A673 (cell line): ENCODE results near the gene TEX55. TPM values are rescaled to one million over a fixed set of nuclear protein-coding genes. Genes with fewer than 3 reads are reported as not detected.

Experiments
- BruUV-seq: library from RNA; stranded (reverse); fragments of 400-500 nt; replicated peaks from 2 replicates; lab custom pipeline; 2021; lab: Mats Ljungman, UMichigan
- CTCF ChIA-PET: fragments of 300-600 bp; sonication (Branson Sonifier 250); formaldehyde crosslinking; loops from one replicate; lab custom pipeline; 2022; ENCODE audit warnings: antibody characterized with exemption; lab: Charles Lee
- POLR2A ChIA-PET: fragments of 300-600 bp; sonication (Branson Sonifier 250); formaldehyde crosslinking; loops from one replicate; lab custom pipeline; 2022; ENCODE audit warnings: antibody characterized with exemption; ENCODE audit not compliant: low non-redundant PET; lab: Charles Lee
- DNase-seq: peaks from one replicate; pipeline ENCODE4 v3.0.0-alpha.2; 2015; ENCODE audit warnings: low spot score
- H3K27ac ChIP-seq: fragments of 200-600 bp; sonication (generic); 2 replicates; pipeline ENCODE4 v1.5.1; 2016; ENCODE audit warnings: mixed run types, low read depth, mild to moderate bottlenecking, mixed read lengths, antibody characterized with exemption, low read length; ENCODE audit not compliant: poor library complexity, severe bottlenecking
- H3K27me3 ChIP-seq: fragments of 200-600 bp; sonication (generic); replicated peaks from 2 replicates; pipeline ENCODE4 v1.6.1; 2017; ENCODE audit warnings: mixed run types, low read depth, mild to moderate bottlenecking, mixed read lengths, antibody characterized with exemption, low read length; ENCODE audit not compliant: insufficient read depth, poor library complexity
- H3K36me3 ChIP-seq: fragments of 200-600 bp; sonication (generic); 2 replicates; pipeline ENCODE4 v1.6.1; 2016; ENCODE audit warnings: mixed run types, mild to moderate bottlenecking, mixed read lengths, antibody characterized with exemption, low read length; ENCODE audit not compliant: insufficient read depth, poor library complexity, severe bottlenecking
- H3K4me1 ChIP-seq: fragments of 200-600 bp; sonication (generic); 2 replicates; pipeline ENCODE4 v1.6.1; 2017; ENCODE audit warnings: mixed run types, mild to moderate bottlenecking, mixed read lengths, antibody characterized with exemption, low read length; ENCODE audit not compliant: insufficient read depth, poor library complexity, severe bottlenecking
- H3K4me3 ChIP-seq: fragments of 200-600 bp; sonication (generic); 2 replicates; pipeline ENCODE4 v1.5.1; 2016; ENCODE audit warnings: low read depth, mixed run types, mild to moderate bottlenecking, mixed read lengths, low read length; ENCODE audit not compliant: poor library complexity, severe bottlenecking
- H3K9me3 ChIP-seq: fragments of 200-600 bp; sonication (generic); 2 replicates; pipeline ENCODE4 v1.6.1; 2016; ENCODE audit warnings: mixed run types, low read depth, mild to moderate bottlenecking, mixed read lengths, antibody characterized with exemption, low read length; ENCODE audit not compliant: poor library complexity, severe bottlenecking
- CTCF ChIP-seq: fragments of 300-800, 200-600 bp; sonication (generic); conservative IDR thresholded peaks from 2 replicates; pipeline ENCODE4 v1.5.1; 2017; ENCODE audit warnings: low read depth, mild to moderate bottlenecking, antibody characterized with exemption, low read length, moderate library complexity, mixed read lengths
- EZH2 ChIP-seq: fragments of 200-600 bp; sonication (generic); IDR thresholded peaks from 2 replicates; pipeline ENCODE4 v1.6.1; 2017; ENCODE audit warnings: borderline replicate concordance, low read depth, mild to moderate bottlenecking, mixed read lengths, antibody characterized with exemption, low read length; ENCODE audit not compliant: poor library complexity, severe bottlenecking
- intact Hi-C: fragments of 100-400 bp; cut with micrococcal nuclease; formaldehyde crosslinking; loops from one replicate; pipeline ENCODE4 v1.10.0; 2022; ENCODE audit not compliant: unreplicated experiment
- total RNA-seq: library from RNA; stranded (reverse); gene quantifications from 2 replicates; pipeline ENCODE4 v1.2.3, GENCODE V29; 2021

Gene TEX55
- total RNA-seq, 1 experiment from 2014 or later, result not detected

DNA sequence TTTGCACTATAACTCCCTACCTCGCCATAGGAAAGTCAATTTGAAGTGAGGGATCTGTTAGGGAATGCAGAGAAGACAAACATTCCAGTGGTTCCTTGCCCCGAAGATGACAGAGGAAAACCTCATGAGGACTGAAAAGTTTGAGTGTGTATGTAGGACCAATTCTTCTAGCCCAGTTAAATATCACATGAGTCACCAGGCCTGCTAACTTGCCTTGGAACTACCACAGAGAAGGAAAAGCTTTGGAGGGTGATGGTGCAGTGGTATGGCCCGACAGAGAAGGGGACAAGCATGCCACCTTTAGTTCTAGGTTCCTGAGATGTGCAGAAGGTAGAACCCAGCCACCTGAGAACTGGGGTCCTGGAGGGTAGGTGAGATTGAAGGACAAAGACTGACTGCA lies 24.9 kb downstream of the TEX55 start:
- CTCF ChIA-PET, result no interaction called here
- Histone ChIP-seq H3K27me3 (no peaks in the 10 kb centered on the region), H3K36me3 (no peaks in the 10 kb centered on the region), H3K4me3 (no peak overlapping the region), H3K27ac (no peak overlapping the region), H3K4me1 (no peaks in the 10 kb centered on the region), H3K9me3 (no peaks in the 10 kb centered on the region)
- no peak for TF ChIP-seq EZH2
- no peak for TF ChIP-seq CTCF
- intact Hi-C loops, result no loop called here
- DNase-seq, result no peak
- POLR2A ChIA-PET, result no interaction called here
- BruUV-seq, result no TSS peak

- H3K36me3 ChIP-seq, result no peaks in the 10 kb centered on the region
- H3K27ac ChIP-seq, result no peak within 1 kb of the TSS
- no peak for DNase-seq
- CTCF ChIA-PET, result no interaction called here
- intact Hi-C loops, result no loop called here
- BruUV-seq, result no TSS peak
- no peaks in the 10 kb centered on the region for H3K9me3 ChIP-seq
- TF ChIP-seq EZH2, result no peak
- no peak for TF ChIP-seq CTCF
- peaks cover 13% of the 10 kb centered on the region for H3K27me3 ChIP-seq
- POLR2A ChIA-PET, result no interaction called here
- no peak within 1 kb of the TSS for H3K4me3 ChIP-seq
- no peaks in the 10 kb centered on the region for H3K4me1 ChIP-seq
These were observed 27.4 kb downstream of the TEX55 start, which contains the start of gene UPK1B for GRCh38 chr3:119173325-119173724. UPK1B (plus strand) TSS chr3:119173598; CDS start chr3:119186742, 13,144 bp downstream.

DNA sequence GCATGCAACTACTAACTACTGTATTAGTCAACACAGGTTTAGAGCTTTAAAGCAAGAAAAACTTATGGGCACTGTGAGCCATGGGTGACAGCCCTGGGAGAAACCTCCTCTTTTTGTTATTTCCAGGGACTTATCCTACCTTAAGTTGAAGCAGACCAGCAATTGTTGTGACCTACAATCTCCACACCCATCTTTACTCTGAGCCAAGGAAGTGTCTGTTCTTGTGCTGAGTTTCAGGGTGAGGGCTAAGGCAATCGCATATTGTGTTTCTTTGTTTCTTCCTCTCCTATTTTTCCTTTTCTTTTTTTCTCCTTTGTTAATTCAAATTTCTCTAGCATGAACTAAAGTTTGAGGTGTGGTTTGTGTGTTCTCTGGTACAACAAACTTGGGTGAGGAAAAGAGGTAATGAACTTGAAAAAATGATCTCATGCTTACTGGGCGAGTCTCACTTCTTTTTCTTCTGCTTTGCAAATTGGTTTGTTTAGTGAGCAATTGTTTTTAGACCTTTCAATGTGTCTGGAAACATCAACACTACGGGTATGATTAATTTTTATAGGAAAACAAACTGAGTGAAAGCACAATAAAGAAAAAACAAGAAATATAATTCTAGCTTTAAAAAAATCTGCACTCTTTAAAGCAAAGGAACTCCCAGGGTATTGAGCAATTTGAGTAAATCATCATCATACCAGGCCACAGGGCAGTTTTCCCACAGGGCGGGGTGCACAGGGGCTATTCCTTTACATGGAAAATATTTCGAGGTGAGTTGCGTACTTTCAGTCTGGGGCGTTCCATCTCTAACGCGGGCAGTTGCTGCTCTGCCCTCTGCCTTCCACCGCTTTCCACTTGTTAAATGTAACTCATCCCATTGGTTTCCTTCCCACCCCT lies 30.1 kb downstream of the TEX55 start:
- H3K27ac ChIP-seq, result no peak overlapping the region
- no peaks in the 10 kb centered on the region for H3K9me3 ChIP-seq
- ChIA-PET POLR2A (no interaction called here), CTCF (no interaction called here)
- H3K4me1 ChIP-seq, result no peaks in the 10 kb centered on the region
- DNase-seq, result no peak
- no peak for TF ChIP-seq EZH2
- no peak for TF ChIP-seq CTCF
- H3K4me3 ChIP-seq, result no peak overlapping the region
- no peaks in the 10 kb centered on the region for H3K36me3 ChIP-seq
- BruUV-seq, result no TSS peak
- H3K27me3 ChIP-seq, result peaks cover 13% of the 10 kb centered on the region
- intact Hi-C loops, result no loop called here
